Heart left ventricle (tissue), 13 donors: ENCODE data around the gene SALL2.

ENCODE experiments used
- CTCF ChIP-seq, 12 donors: fragments of 200-600 bp; sonication (generic) in 4 of 12; IDR thresholded peaks; one replicate each; pipeline versions ENCODE4 v1.5.0 to v1.8.0; 2018 to 2022; ENCODE audit warnings: antibody characterized with exemption in 12 of 12, mild to moderate bottlenecking in 5 of 12
- POLR2A ChIP-seq, 2 donors: fragments of 450-650 bp; IDR thresholded peaks; one replicate each; pipeline ENCODE4 v1.6.1; 2017; ENCODE audit warnings: antibody characterized with exemption in 2 of 2, mild to moderate bottlenecking in 2 of 2, moderate library complexity in 2 of 2
- donor health status: ischemic (EF 13 %, LVEDD 7.1; RV severe dilation, severe dysfunction).
- donor health status: DM: no; HTN: yes; CAD: no.
- donor health status: DM: no; HTN: no; CAD: no.
- donor health status: ischemic (EF 25% LVEDD 6.9; RV normal size, moderate dysfunction).
- donor health status: ischemic (EF 25% LVEDD 5.7; RV mildly dilated, moderate dysfunction).
- donor health status: ischemic (EF 35%, LVEDD 5.7; RV mildly dilated, moderate dysfunction).
- donor health status: nonischemic (EF 11% LVEDD 7.7; RV severe dilation, severe dysfunction).
- donor health status: DM: yes; HTN: yes; CAD: no.
- donor health status: PGD.
- donor health status: ischemic (EF 29% LVEDD 5.4; RV normal size, mild dysfunction).
- donor health status: nonischemic (EF 23%, LVEDD 6.1; RV moderate dilation, normal function).

- no peak for TF ChIP-seq CTCF (IDR thresholded peaks at IDR 0.05)
- TF ChIP-seq POLR2A (IDR thresholded peaks at IDR 0.05) = no peak
These were observed 49.6 kb downstream of the SALL2 start for GRCh38 chr14:21476523-21476924.
